GM12864 (cell line): ENCODE data around the gene BABAM1.

Experiments used
- DNase-seq: peaks from one replicate; pipeline ENCODE4 v3.0.0-alpha.2; 2011; ENCODE audit warnings: low read depth
- H3K4me3 ChIP-seq: 2 replicates; pipeline ENCODE4 v1.5.1; 2011; ENCODE audit warnings: mild to moderate bottlenecking, low read depth, low read length, control low read depth
- TF ChIP-seq, protein P1 (sequence below): IDR thresholded peaks from 2 replicates; pipeline ENCODE4 v1.5.1; 2011; ENCODE audit warnings: low read depth, mild to moderate bottlenecking, moderate library complexity, low read length, control low read depth, inconsistent platforms; ENCODE audit errors: missing control alignments

BABAM1 gene

DNA sequence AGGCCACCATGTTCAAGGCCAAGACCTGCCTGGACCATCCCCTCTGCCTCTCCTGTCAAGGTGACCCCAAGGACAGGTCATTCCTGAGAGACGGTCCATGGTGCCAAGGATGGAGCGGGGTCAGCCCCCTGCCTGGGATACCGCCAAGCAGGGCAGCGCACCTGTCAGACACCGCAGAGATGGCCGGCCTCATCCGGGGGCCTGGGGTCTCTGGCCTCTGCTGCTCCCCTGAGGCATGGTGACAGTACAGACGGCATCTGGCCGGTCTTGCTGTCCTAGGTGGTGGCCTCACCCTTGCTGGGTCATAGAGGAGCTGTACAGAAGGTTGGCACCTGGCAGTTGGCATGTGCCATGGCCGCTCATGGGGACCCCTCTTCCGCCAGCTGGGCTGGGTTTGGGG lies 53.2 kb downstream of the BABAM1 start:
- TF ChIP-seq, protein P1, sequence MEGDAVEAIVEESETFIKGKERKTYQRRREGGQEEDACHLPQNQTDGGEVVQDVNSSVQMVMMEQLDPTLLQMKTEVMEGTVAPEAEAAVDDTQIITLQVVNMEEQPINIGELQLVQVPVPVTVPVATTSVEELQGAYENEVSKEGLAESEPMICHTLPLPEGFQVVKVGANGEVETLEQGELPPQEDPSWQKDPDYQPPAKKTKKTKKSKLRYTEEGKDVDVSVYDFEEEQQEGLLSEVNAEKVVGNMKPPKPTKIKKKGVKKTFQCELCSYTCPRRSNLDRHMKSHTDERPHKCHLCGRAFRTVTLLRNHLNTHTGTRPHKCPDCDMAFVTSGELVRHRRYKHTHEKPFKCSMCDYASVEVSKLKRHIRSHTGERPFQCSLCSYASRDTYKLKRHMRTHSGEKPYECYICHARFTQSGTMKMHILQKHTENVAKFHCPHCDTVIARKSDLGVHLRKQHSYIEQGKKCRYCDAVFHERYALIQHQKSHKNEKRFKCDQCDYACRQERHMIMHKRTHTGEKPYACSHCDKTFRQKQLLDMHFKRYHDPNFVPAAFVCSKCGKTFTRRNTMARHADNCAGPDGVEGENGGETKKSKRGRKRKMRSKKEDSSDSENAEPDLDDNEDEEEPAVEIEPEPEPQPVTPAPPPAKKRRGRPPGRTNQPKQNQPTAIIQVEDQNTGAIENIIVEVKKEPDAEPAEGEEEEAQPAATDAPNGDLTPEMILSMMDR, result no peak
- no peak for DNase-seq
- H3K4me3 ChIP-seq, result no peak overlapping the region

- TF ChIP-seq, protein P1, result no peak
- DNase-seq, result no peak
- no peak overlapping the region for H3K4me3 ChIP-seq
Observed at GRCh38 chr19:17321655-17322489, 54.6 kb downstream of the BABAM1 start.

GRCh38 chr19:17322854-17323253 lies 55.6 kb downstream of the BABAM1 start:
- no peak for DNase-seq
- no peak overlapping the region for H3K4me3 ChIP-seq
- TF ChIP-seq, protein P1, result no peak

DNA sequence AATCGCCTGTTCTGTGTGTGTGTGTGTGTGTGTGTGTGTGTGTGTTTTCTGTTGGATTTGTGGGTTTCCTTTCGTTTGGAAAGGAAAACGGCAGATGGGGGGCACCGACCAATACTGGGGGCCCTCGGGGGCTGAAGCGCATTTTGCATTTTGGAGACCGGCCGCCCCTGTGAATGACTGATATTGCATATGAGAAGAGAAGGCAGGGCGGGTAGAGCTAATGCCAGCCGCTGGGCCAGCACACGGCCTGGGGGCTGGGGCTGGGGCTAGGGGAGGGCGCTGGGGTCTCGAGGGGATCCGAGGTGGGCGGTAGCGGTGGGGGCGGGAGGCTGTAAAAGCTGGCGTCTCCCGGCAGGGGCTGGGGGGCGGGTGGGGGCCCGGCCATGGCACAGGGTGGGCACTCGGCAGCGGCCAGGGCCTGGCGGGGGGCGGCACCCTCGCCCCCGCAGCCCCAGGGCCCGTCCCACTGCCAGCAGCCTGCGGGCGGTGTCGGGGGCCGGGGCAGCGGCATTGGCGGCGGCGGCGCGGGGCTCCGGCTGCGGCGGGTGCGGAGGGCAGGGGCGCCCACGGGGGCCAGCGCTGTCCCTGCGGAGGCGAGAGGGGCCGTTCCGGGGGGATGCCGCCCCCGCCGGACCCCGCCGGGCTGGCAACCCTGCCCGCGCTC lies 56.2 kb downstream of the BABAM1 start:
- H3K4me3 ChIP-seq, result no peak overlapping the region
- TF ChIP-seq, protein P1, result no peak
- DNase-seq, result no peak

GRCh38 chr19:17323964-17324332 lies 56.7 kb downstream of the BABAM1 start:
- TF ChIP-seq, protein P1, result no peak
- no peak for DNase-seq
- no peak overlapping the region for H3K4me3 ChIP-seq

DNA sequence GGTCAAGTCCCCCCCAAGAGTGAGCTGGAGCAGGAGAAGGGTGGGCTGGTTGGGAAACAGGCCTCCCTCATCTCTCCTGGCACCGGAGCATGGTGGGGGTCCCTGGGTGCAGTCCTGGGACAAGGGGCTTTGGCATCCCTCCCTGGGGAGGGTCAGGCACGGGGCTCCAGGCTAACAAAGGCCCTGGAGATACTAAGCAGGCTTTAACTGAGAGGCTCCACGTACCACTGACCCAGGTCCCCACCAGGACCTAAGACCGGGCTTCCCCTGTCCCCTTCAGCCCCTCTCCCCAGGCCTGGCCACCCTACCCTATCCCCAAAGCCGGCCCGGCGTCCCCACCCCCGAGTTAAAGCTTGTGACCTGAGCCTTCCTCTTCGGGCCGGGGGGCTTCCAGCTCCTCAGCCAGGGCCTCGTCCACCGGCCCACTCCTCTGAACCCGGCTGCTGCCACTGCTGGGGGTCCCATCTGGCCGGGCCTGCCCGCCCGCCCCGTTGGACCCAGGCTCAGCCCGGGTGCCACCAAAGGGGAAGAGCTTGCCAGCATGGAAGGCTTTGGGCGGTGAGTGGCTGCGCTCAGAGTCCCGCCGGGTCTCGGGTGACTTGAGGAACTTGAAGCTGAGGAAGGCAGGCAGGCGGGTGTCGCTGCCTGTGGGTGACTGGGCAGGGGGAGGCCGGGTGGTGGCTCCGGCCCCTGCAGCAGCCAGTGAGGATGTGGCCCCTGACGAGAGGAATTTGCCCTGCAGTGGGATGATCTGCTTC lies 57.3 kb downstream of the BABAM1 start:
- DNase-seq, result no peak
- no peak overlapping the region for H3K4me3 ChIP-seq
- TF ChIP-seq, protein P1, result no peak
